ENCODE measurements around the gene FAM210B.

DNA sequence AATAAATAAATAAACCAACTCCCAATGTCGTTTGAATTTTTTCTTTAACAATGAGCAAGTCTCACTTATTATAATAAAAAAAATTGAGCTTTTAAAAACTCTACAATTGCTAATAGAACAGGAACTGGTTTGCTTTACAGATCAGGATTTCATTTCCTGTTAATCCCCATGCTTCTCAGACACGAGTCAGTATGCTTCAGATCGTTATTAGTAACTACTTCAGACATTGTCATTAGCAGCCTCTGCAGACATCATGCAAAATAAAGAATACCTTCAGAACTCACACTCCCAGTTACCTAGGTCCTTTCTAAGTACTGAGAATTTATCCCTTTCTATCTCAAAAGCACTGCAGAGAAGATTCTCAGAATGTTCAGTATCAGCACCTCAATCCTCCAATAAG, 10.0 kb upstream of the FAM210B start:
- TF ChIP-seq POLR2A (IDR thresholded peaks at IDR 0.05) = no peak
- TF ChIP-seq, protein P1, sequence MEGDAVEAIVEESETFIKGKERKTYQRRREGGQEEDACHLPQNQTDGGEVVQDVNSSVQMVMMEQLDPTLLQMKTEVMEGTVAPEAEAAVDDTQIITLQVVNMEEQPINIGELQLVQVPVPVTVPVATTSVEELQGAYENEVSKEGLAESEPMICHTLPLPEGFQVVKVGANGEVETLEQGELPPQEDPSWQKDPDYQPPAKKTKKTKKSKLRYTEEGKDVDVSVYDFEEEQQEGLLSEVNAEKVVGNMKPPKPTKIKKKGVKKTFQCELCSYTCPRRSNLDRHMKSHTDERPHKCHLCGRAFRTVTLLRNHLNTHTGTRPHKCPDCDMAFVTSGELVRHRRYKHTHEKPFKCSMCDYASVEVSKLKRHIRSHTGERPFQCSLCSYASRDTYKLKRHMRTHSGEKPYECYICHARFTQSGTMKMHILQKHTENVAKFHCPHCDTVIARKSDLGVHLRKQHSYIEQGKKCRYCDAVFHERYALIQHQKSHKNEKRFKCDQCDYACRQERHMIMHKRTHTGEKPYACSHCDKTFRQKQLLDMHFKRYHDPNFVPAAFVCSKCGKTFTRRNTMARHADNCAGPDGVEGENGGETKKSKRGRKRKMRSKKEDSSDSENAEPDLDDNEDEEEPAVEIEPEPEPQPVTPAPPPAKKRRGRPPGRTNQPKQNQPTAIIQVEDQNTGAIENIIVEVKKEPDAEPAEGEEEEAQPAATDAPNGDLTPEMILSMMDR (IDR thresholded peaks at IDR 0.05) = no peak
